Measurements from ENCODE around the gene C17orf75.

Gene C17orf75

DNA sequence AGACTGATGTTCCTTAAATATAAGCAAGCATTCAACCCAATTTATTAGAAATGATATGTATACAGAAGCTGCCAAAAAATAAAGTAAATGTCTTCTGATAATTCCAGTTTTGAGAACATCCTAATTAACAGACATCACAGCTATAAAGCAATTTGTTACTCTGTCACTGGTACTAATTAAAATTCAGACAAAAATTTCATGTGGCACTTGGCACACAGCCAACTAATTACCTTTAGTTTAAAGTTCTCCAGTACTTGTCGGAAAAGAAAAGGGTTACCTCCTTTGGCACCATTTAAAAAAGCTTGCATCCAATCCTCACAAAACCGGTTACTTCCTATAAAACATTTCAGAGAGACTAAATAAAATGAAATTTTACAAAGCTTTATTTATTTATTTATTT, 8.8 kb downstream of the C17orf75 start:
- no peak for DNase-seq (ENCODE audit: low spot score)
- TF ChIP-seq, protein P1, sequence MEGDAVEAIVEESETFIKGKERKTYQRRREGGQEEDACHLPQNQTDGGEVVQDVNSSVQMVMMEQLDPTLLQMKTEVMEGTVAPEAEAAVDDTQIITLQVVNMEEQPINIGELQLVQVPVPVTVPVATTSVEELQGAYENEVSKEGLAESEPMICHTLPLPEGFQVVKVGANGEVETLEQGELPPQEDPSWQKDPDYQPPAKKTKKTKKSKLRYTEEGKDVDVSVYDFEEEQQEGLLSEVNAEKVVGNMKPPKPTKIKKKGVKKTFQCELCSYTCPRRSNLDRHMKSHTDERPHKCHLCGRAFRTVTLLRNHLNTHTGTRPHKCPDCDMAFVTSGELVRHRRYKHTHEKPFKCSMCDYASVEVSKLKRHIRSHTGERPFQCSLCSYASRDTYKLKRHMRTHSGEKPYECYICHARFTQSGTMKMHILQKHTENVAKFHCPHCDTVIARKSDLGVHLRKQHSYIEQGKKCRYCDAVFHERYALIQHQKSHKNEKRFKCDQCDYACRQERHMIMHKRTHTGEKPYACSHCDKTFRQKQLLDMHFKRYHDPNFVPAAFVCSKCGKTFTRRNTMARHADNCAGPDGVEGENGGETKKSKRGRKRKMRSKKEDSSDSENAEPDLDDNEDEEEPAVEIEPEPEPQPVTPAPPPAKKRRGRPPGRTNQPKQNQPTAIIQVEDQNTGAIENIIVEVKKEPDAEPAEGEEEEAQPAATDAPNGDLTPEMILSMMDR (IDR thresholded peaks at IDR 0.05; ENCODE audit: extremely low read depth, insufficient read depth, missing control alignments): no peak
- in situ Hi-C loops (cut with MboI; ENCODE audit: low pct_unique_long_range_greater_than_20kb, low sequenced_read_pairs, unreplicated experiment): no loop called here

DNA sequence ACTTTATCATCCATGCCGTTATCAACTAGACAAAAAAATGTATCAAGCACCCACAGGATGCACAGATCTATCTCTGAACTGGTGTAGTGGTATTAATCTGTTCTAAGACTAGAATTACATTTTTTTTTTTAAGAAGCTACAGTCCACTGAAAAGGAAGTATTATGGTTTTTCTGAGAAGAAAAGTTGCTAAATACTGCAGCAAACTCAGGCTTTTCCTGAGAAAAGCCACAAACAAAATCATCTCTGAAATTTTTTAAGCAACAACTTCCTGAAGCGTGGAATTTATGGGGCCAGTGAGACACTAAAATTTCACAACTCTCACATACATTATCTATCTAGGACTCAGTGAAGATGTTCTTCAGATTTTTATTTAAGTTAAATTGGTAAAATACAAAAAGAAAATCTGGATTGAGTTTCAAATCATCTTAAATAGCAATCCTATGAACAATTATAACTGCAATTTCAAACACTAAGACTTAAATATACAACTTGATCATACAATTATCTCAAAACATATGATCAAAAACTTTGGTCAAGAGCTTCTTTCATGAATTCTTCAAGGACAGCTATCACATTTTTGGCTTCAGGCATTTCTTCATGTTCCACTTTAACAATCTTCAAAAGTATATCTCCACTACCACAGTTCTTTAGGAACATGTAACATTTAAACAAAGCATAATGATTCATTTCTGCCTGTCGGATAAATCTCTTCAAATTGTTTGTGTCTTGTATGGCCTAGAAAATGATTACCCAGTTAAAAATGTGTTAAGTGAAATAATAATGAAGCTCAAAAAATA, 10.5 kb downstream of the C17orf75 start:
- in situ Hi-C loops (cut with MboI; ENCODE audit: low pct_unique_long_range_greater_than_20kb, low sequenced_read_pairs, unreplicated experiment): no loop called here
- TF ChIP-seq, protein P1 (IDR thresholded peaks at IDR 0.05; ENCODE audit: extremely low read depth, insufficient read depth, missing control alignments): no peak

DNA sequence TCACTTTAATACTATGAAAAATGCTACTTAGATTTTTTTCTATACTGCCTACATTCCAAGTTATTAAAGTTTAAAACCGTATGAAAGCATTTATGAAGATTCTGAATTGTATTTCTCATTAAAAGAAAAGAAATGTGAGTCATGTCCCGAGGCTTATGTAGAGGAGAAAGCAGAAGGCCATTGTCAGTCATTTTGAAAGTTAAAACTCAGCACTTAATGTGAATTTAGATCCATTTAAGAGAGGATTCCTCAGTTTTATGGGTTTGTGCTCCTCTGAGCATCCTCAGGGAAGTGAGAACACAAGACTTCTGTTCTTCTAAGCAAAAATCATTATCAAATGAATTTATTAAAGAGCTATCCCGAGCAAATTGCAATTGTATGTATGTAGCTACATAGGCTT, 11.8 kb downstream of the C17orf75 start:
- TF ChIP-seq, protein P1 (IDR thresholded peaks at IDR 0.05; ENCODE audit: extremely low read depth, insufficient read depth, missing control alignments): no peak
- in situ Hi-C loops (cut with MboI; ENCODE audit: low pct_unique_long_range_greater_than_20kb, low sequenced_read_pairs, unreplicated experiment): no loop called here
- DNase-seq (ENCODE audit: low spot score): no peak

More for the DNA sequence above, 10.5 kb downstream of the C17orf75 start:
- no peak for DNase-seq (ENCODE audit: low spot score)

DNA sequence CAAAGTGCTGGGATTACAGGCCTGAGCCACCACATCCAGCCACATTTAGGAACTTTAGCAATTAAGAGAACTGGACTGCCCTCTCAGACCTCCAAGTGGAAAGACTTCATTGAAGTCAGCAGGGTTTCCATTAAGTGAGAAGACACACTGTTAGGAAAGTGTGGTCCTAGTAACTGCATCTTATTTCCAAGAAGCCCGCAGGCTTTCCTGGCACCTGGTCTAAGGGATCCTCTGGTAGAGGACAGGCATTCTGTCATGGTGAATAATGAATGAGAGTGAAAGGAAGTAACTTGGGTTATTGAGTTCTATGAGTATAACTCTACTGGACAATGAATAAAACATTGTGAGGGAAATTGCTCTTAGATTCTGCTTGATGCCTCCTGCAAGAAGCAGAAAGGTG, 14.1 kb downstream of the C17orf75 start:
- no peak for DNase-seq (ENCODE audit: low spot score)
- in situ Hi-C loops (cut with MboI; ENCODE audit: low pct_unique_long_range_greater_than_20kb, low sequenced_read_pairs, unreplicated experiment): no loop called here

DNA sequence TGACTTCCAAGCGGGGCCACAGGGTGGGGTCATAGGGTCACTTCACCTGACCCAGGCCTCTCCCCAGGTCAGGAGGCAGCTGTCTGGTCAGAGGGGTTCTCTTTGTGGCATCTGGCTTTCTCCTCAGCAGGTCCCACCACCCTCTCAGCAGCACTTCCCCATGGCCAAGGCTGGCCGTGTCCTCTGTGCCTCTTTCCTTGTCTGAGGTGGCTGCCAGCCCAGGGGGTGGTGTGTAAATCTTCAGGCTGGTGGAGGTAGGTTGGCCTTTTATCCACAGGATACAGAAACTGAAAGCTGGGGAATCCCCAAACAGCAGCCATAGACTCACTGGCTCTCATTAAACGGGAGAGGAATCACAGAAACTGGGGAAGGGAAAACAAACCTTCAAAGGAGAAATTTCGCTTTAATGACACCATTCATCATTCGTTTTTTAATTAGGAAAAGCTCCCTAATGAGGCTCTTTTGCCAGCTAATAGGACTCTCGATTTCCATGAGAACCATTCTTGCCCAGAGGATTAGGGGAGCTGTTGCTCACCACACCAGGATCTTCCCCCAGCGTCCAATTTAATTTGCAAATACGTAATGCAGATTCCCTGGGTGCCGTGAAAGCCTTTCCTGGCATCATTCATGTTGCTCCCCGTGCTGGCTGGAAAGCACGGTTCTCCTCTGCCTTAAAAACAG, 18.0 kb downstream of the C17orf75 start:
- TF ChIP-seq, protein P1 (IDR thresholded peaks at IDR 0.05; ENCODE audit: extremely low read depth, insufficient read depth, missing control alignments): no peak
- in situ Hi-C loops (cut with MboI; ENCODE audit: low pct_unique_long_range_greater_than_20kb, low sequenced_read_pairs, unreplicated experiment): no loop called here
- no peak for DNase-seq (ENCODE audit: low spot score)

More for the DNA sequence above, 14.1 kb downstream of the C17orf75 start:
- TF ChIP-seq, protein P1 (IDR thresholded peaks at IDR 0.05; ENCODE audit: extremely low read depth, insufficient read depth, missing control alignments): no peak

DNA sequence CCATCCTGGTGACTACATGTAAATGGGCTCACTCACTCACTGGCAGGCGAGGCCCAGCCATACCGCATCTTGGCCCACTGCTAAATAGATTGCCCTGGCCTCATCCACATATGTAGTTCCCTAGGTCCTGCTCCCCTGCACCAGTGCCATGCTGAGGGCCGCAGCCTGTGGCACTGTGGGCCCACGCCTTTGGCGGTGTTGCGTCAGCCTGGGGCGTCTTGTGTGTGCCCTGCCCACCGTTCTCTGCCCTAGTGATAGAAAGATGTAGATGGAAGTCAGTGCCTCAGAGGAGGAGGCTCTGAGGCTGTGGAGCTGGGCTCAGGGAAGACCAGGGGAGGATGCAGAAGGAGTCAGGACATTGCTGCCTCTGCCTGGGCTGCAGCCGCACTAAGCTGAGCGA, 18.9 kb downstream of the C17orf75 start:
- no peak for DNase-seq (ENCODE audit: low spot score)
- TF ChIP-seq, protein P1 (IDR thresholded peaks at IDR 0.05; ENCODE audit: extremely low read depth, insufficient read depth, missing control alignments): no peak
- in situ Hi-C loops (cut with MboI; ENCODE audit: low pct_unique_long_range_greater_than_20kb, low sequenced_read_pairs, unreplicated experiment): no loop called here

Data from GM13977 (cell line).